Activated T-cell treated with anti-CD3 and anti-CD28 coated beads, Interleukin-2, amount 50 U/mL, for 24 hours (primary cell): ENCODE results near the gene RCE1.

ENCODE experiments used
- DNase-seq: peaks from one replicate; pipeline ENCODE4 v3.0.0-alpha.2; 2020
- H3K27ac Mint-ChIP-seq: 2 replicates; pipeline ENCODE4 v1.8.0; 2020; ENCODE audit warnings: mild to moderate bottlenecking, mixed read lengths
- H3K27me3 Mint-ChIP-seq: 2 replicates; pipeline ENCODE4 v1.8.0; 2020; ENCODE audit warnings: mixed read lengths
- H3K36me3 Mint-ChIP-seq: 2 replicates; pipeline ENCODE4 v1.8.0; 2020; ENCODE audit warnings: low read depth, mixed read lengths
- H3K4me1 Mint-ChIP-seq: 2 replicates; pipeline ENCODE4 v1.8.0; 2020; ENCODE audit warnings: low read depth, mixed read lengths
- H3K4me3 Mint-ChIP-seq: 2 replicates; pipeline ENCODE4 v1.8.0; 2020; ENCODE audit warnings: mild to moderate bottlenecking, moderate library complexity, mixed read lengths
- H3K9me3 Mint-ChIP-seq: 2 replicates; pipeline ENCODE4 v1.8.0; 2020; ENCODE audit warnings: mixed read lengths

The RCE1 gene

DNA sequence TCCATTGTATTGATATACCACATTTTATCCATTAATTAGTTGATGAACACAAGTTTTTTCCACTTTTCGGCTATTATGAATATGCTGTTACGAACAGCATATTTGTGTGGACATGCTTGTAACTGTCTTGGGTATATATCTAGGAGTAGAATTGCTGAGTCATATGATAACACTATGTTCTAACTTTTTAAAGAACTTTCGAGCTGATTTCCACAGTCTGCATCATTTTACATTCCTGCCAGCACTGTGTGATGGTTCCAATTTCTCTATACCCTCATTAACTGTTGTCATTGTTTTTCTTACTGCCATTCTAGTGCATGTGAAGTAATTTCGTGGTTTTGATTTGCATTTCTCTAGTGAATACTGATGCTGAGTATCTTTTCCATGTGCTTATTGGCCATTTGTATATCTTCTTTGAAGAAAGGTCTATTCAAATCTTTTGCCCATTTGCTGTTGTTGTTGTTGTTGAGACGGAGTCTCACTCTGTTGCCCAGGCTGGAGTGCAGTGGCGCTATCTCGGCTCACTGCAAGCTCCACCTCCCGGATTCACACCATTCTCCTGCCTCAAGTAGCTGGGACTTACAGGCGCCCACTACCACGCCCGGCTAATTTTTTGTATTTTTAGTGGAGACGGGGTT, 7.4 kb upstream of the RCE1 start:
- DNase-seq: no peak
- H3K4me3 Mint-ChIP-seq: no peak overlapping the region
- no peaks in the 10 kb centered on the region for H3K27me3 Mint-ChIP-seq
- peaks cover 25% of the 10 kb centered on the region for H3K36me3 Mint-ChIP-seq
- no peaks in the 10 kb centered on the region for H3K9me3 Mint-ChIP-seq
- peak overlapping the region; percentile 59 for H3K27ac Mint-ChIP-seq
- H3K4me1 Mint-ChIP-seq: peaks cover 25% of the 10 kb centered on the region

DNA sequence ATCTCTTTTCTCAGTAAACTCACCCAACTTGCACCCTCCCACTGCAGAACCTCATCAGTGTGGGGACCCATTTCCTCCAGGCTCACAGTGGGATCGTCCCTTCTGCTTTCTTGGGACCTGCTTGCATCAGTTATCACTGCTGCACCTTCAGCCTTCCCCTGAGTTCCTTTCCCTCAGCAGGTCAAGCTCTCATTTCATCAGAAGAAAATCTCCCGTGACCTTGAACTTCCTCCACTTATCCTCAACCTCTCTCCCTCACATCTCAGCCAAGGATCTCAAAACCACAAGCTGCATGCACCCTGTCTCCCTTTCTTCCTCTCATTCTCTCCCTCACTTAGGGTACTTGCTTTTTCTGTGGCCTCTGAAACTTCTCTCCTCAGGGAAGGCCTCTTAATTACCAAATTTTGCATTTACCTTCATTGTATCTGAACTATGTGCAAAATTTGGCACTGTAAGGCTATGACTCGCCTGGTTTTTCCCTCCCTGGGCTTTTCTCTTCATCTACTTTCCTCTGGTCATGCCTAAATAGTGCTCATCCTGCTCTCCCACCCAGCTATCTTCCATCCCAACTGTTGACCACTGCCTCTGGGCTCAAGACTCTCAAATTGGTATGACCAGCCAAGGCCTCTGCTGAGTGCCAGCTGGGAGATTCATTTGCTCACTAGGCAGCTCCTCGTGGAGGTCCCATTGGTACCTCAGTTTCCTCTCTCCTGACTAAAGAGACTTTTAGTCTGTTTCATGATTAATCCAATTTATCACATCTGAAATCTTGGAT, 2.7 kb upstream of the RCE1 start:
- peak; percentile 30 for DNase-seq
- H3K27me3 Mint-ChIP-seq: no peaks in the 10 kb centered on the region
- H3K4me1 Mint-ChIP-seq: peaks cover 54% of the 10 kb centered on the region
- peaks cover 54% of the 10 kb centered on the region for H3K36me3 Mint-ChIP-seq
- H3K9me3 Mint-ChIP-seq: no peaks in the 10 kb centered on the region
- peak overlapping the region; percentile 84 for H3K4me3 Mint-ChIP-seq
- peak overlapping the region; percentile 88 for H3K27ac Mint-ChIP-seq

DNA sequence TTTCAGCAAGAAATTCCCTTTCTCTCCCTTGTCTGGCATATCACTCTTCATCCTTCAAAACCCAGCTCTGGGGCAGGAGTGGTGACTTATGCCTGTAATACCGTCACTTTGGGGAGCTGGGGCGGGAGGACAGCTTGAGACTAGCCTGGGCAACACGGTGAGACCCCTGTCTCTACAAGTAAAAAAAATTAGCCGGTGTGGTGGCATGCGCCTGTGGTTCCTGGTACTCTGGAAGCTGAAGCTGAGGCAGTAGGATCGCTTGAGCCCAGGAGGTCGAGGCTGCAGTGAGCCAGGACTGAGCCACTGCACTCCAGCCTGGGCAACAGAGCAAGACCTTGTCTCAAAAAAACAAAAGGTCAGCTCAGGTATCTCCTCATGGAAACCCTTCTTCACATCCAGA, 1.4 kb upstream of the RCE1 start:
- Mint-ChIP-seq H3K27ac (peak overlapping the region; percentile 88), H3K4me3 (peak overlapping the region; percentile 84), H3K27me3 (no peaks in the 10 kb centered on the region), H3K9me3 (no peaks in the 10 kb centered on the region), H3K4me1 (peaks cover 51% of the 10 kb centered on the region), H3K36me3 (peaks cover 67% of the 10 kb centered on the region)
- peak; percentile 28 for DNase-seq

DNA sequence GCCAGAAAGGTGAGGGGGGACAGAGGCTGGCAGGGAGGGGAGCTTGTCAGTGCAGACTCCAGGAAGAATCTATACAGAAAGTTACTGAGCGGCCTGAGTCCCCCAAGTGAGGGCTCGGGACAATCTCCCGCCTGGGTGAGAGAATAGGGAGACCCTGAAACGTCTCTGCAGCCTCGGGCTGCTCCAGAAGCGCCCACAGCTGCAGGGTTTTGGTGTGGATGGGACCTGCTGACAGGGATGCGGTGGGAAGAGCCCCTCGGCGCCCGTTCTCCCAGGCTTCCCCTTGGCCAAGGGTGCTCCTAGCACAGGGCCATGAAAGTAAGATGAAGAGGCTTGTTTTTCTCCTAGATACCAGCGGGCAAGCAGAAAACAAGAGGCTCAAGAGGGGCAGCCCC, 743 bp upstream of the RCE1 start:
- Mint-ChIP-seq H3K9me3 (no peaks in the 10 kb centered on the region), H3K4me1 (peaks cover 51% of the 10 kb centered on the region), H3K27ac (peak overlapping the region; percentile 88), H3K36me3 (peaks cover 72% of the 10 kb centered on the region), H3K27me3 (no peaks in the 10 kb centered on the region), H3K4me3 (peak overlapping the region; percentile 84)
- DNase-seq: no peak

DNA sequence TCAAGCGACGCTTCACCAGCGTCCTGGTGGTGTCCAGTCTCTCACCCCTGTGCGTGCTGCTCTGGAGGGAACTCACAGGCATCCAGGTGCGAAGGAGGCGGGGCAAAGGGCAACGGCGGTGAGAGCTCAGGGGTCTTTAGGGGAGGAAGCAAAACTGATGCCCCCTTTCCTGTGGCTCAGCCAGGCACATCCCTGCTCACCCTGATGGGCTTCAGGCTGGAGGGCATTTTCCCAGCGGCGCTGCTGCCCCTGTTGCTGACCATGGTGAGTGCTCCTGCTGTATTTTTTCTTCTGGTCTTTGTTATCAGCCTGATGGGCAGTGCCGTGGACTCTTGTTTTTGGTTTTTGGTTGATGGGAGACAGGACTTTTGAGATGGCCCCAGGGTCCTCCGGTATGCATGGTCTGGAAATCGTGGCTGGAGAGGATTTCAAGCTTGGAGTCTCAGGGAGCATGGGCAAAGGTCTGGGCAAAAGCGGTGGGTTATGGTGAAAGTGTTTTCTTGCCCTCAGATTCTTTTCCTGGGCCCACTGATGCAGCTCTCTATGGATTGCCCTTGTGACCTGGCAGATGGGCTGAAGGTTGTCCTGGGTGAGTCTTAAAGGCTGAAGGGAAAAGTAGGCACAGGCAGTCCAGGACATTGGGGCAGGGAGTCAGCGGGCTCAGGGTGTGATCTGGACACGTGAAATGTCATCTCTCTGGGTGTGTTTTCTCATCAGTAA, 695 bp downstream of the RCE1 start:
- no peak for DNase-seq
- Mint-ChIP-seq H3K36me3 (peaks cover 78% of the 10 kb centered on the region), H3K27ac (peak overlapping the region; percentile 97), H3K4me1 (peaks cover 51% of the 10 kb centered on the region), H3K4me3 (peak overlapping the region; percentile 84), H3K9me3 (no peaks in the 10 kb centered on the region), H3K27me3 (no peaks in the 10 kb centered on the region)

DNA sequence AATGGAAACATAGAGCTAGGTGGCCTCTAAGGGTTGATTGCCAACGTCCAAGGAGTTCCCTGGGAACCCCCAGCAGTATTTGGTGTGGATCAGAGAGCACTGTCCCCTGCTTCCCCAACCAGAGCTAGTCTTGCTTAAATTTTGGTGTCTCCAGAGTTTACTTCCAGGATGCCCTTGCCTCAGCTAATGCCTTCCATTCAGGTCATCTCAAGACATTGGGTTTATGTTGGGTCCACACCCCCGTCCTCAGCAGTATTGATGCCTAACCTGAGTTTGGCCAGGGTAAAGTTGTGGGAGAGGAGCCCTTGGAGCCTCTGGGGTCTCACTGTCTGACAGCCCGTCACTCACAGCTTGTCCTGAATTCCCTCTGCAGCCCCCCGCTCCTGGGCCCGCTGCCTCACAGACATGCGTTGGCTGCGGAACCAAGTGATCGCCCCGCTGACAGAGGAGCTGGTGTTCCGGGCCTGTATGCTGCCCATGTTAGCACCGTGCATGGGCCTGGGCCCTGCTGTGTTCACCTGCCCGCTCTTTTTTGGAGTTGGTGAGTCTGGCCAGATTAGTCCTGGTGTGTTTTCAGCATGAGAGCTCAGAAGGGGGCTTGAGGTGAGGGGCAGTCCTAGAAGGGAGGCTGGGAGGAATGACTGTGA, 1.4 kb downstream of the RCE1 start:
- H3K4me1 Mint-ChIP-seq: peaks cover 44% of the 10 kb centered on the region
- H3K9me3 Mint-ChIP-seq: no peaks in the 10 kb centered on the region
- H3K36me3 Mint-ChIP-seq: peaks cover 72% of the 10 kb centered on the region
- H3K27ac Mint-ChIP-seq: peak overlapping the region; percentile 97
- peak overlapping the region; percentile 84 for H3K4me3 Mint-ChIP-seq
- no peaks in the 10 kb centered on the region for H3K27me3 Mint-ChIP-seq
- peak; percentile 25 for DNase-seq

DNA sequence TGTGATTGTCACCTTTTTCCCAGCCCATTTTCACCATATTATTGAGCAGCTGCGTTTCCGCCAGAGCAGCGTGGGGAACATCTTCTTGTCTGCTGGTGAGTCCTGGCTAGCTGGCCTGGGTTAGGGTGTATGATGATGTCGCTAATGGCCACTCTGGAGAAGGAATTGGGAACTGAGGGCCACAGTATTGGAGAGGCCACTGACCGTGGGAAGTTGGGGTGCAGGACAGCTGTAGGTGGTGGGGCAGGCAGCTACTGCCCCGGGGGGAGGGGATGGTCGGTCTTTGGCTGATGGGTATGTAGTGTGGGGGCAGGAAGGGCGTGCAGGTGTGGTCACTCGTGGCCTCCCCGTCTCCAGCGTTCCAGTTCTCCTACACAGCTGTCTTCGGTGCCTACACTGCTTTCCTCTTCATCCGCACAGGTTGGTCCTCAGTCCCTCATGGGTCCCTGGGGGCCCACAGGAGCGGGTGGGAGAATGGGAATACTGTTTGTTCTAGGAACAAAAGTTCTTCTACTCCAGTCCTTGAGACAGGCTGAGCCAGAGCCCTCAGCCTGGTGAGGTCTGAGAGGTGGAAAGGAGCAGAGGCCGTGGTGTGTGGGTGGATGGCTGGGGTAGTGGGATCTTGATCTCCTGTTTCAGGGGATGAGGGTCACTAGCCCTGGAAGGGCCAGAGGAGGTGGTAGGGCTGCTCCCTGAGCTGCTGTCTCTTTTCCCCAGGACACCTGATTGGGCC, 2.1 kb downstream of the RCE1 start:
- DNase-seq: peak; percentile 28
- Mint-ChIP-seq H3K27ac (peak overlapping the region; percentile 72), H3K4me3 (peak overlapping the region; percentile 84), H3K27me3 (no peaks in the 10 kb centered on the region), H3K4me1 (peaks cover 37% of the 10 kb centered on the region), H3K36me3 (peaks cover 66% of the 10 kb centered on the region), H3K9me3 (no peaks in the 10 kb centered on the region)

DNA sequence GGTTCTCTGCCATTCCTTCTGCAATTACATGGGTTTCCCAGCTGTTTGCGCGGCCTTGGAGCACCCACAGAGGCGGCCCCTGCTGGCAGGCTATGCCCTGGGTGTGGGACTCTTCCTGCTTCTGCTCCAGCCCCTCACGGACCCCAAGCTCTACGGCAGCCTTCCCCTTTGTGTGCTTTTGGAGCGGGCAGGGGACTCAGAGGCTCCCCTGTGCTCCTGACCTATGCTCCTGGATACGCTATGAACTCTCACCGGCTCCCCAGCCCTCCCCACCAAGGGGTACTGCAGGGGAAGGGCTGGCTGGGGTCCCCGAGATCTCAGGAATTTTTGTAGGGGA, 2.6 kb downstream of the RCE1 start:
- Mint-ChIP-seq H3K27ac (no peak overlapping the region), H3K27me3 (no peaks in the 10 kb centered on the region), H3K4me3 (peak overlapping the region; percentile 84), H3K4me1 (peaks cover 34% of the 10 kb centered on the region), H3K36me3 (peaks cover 61% of the 10 kb centered on the region), H3K9me3 (no peaks in the 10 kb centered on the region)
- DNase-seq: peak; percentile 24

DNA sequence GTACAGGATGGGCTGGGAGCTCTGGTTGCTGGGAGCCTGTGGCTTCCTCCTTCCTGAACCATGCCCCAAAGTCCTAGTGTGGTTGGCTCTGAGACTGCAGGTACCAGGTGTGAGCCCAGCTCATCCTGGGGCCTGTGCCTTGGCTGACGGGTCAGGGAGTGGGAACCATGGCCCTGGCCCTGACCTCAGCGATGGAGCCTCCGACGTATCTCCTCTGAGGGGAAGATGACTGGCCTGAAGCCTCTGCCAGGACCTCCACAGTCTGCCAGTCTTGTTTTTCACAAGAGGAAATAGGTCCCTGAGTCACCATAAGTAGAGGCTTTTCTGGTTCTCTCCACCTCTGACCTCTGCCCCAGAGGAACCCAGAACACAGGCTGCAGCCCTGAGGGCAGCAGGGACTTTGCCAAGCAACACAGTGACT, 3.4 kb downstream of the RCE1 start:
- Mint-ChIP-seq H3K4me1 (peaks cover 29% of the 10 kb centered on the region), H3K9me3 (no peaks in the 10 kb centered on the region), H3K36me3 (peaks cover 57% of the 10 kb centered on the region), H3K27ac (peak overlapping the region; percentile 29), H3K4me3 (no peak overlapping the region), H3K27me3 (no peaks in the 10 kb centered on the region)
- DNase-seq: peak; percentile 22

DNA sequence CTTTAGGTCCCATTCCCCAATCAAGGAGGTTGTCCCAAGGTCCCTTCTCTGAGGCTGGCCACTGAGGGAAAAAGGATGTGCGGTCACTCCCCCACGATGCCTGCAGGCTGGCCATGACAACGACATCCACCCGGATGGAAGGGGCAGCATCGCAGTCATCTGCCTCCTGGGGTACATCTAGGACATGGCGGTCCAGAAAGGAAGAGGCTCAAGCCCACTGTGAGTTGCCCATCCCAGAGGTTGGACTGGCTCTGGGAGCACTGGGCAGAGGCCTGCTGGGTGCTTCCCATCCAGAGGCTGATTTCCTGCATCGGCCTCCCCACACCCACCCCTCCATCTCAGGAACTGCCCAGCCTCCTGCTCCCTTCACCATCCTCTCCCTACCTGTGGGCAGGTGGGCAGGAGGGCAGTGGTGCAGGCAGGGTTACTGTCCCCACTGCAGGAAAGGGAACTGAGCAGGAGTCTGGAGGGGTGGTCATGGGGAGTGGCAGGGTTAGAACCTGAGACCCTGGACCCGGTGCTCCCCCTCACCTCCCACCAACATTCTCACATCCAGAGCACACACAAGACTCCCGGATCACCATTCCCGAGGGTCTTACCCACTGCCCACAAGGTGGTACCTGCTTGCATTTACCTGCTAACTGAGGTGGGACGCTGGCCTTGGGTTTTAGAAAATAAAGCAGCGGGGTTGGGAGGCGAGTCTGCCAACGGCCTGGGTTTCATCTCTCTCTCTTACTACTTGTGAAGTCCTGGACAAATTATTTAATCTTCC, 4.4 kb downstream of the RCE1 start:
- DNase-seq: no peak
- H3K9me3 Mint-ChIP-seq: no peaks in the 10 kb centered on the region

DNA sequence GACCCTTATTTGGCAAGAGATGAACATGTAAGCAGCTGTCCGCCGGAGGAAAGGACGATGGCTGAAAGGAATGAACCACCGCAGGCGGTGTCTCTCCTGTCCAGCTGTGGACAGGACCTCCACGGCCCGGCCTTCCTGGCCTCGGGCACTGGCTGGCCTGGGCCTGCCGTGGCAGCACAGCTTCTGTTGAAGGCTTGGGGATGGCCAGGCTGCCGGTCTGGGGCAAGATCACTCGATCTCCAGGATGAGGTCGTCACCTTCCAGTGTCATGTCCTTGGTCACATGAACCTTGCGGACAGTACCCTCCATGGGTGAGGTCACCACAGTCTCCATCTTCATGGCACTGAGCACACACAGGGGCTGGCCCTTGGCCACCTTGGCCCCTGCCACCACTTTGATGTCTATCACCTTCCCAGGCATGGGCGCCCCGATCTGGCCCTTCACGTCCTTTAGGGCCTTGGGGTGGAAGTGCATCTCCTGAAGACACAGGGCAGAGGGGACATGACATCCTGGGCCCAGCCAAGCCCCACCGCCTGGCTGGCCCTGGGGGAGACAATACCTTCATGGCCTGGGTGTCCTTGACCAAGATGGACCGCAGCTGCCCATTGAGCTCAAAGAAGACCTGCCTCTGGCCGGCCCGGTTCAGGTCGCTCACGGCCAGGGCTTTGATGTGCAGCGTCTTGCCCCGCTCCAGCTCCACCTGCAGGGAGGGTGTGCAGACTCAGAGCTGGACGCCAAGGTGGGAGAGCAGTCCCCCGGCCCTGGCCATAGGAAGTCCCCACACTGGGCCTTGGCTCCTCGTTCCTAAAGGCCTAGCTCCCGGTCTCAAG, 5.6 kb downstream of the RCE1 start:
- no peaks in the 10 kb centered on the region for H3K27me3 Mint-ChIP-seq
- H3K27ac Mint-ChIP-seq: no peak overlapping the region
- no peaks in the 10 kb centered on the region for H3K9me3 Mint-ChIP-seq
- H3K4me3 Mint-ChIP-seq: no peak overlapping the region
- peaks cover 42% of the 10 kb centered on the region for H3K36me3 Mint-ChIP-seq
- peaks cover 26% of the 10 kb centered on the region for H3K4me1 Mint-ChIP-seq
- DNase-seq: no peak

More for the DNA sequence above, 4.4 kb downstream of the RCE1 start:
- Mint-ChIP-seq H3K4me1 (peaks cover 28% of the 10 kb centered on the region), H3K27me3 (no peaks in the 10 kb centered on the region), H3K27ac (no peak overlapping the region), H3K36me3 (peaks cover 48% of the 10 kb centered on the region), H3K4me3 (no peak overlapping the region)

DNA sequence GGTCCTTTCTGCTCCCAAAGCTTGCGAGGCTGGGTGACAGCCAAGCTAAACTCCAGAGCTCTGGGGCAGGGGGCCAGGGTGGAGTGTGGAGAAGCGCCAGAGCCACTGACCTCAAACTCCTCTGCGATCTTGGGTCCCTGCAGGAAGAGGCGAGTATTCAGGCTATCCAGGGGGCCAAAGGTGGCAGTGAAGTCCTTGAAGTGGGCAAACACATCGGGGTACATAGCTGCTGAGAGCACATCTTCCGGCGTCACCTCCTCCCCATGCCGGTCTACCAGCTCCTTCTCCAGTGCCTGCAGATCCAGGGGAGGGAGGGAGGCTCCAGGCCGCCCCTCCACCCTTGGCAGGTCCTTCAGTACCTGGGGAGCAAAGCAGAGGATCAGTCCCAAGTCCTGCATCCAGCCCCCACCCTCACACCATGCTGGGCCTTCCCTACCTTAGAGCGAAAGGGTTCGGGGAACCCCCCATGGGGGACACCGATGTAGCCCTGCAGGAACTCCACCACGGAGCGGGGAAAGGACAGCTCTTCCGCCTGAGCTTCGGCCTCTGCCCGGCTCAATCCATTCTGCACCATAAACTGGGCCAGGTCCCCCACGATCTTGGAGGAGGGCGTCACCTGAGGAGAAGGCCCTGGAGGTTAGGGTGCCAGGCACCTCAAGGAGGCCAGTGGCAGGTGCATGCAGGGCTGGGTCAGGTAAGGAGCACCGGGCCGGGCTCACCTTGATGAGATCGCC, 6.4 kb downstream of the RCE1 start:
- H3K36me3 Mint-ChIP-seq: peaks cover 39% of the 10 kb centered on the region
- no peaks in the 10 kb centered on the region for H3K27me3 Mint-ChIP-seq
- no peaks in the 10 kb centered on the region for H3K9me3 Mint-ChIP-seq
- no peak overlapping the region for H3K4me3 Mint-ChIP-seq
- H3K4me1 Mint-ChIP-seq: peaks cover 19% of the 10 kb centered on the region
- H3K27ac Mint-ChIP-seq: no peak overlapping the region
- no peak for DNase-seq
